GM13977 (cell line): Measurements from ENCODE around the gene BEND6.
"Not testable (repeated sequence)": the region's sequence is repeated elsewhere in the genome, so short reads cannot be mapped to it uniquely, and the experiment has no call there.

ENCODE experiments used
- DNase-seq: peaks from one replicate; pipeline ENCODE4 v3.0.0; 2012; ENCODE audit warnings: low spot score
- CTCF ChIP-seq: IDR thresholded peaks from 2 replicates; pipeline ENCODE4 v1.5.1; 2012; ENCODE audit warnings: mild to moderate bottlenecking, control low read depth; ENCODE audit not compliant: insufficient read depth; ENCODE audit errors: extremely low read depth, missing control alignments
- in situ Hi-C: fragments of 300-500 bp; cut with MboI; formaldehyde crosslinking; loops from one replicate; pipeline ENCODE4 v1.12.0; 2022; ENCODE audit warnings: low sequenced_read_pairs, low pct_unique_long_range_greater_than_20kb, mixed read lengths, inconsistent platforms; ENCODE audit not compliant: unreplicated experiment

Gene BEND6

DNA sequence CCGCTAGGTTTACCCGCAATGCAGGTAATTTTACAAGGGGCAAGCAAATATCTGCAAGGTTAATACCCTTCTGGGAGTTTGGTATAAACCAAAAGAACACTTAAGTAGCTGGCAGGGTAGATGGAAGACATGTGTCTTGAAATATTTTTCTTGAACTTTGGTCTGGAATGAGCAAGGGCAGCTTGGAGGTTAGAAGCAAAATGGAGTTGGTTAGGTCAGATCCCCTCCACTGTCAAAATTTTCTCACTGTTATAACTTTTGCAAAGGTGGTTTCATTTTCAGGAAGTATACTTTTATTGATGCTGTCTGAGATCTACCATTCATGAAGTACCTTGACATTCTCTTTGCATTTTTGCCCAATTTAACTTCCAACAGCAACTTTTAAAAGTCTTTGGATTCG lies 78.3 kb downstream of the BEND6 start:
- TF ChIP-seq CTCF = no peak
- in situ Hi-C loops = no loop called here

DNA sequence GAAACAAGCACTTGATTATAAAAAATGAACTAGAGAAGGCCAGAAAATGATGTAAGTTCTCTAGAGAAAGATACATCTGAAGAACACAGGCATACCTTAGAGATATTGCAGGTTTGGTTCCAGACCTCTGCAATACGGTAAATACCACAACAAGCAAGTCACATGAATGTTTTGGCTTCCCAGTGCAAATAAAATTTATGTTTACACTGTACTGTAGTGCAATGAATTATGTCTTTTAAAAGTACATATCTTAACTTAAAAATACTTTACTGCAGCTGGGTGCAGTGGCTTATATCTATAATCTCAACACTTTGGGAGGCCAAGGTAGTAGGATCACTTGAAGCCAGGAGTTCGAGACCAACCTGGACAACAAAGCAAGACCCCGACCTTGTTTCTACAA lies 80.6 kb downstream of the BEND6 start:
- no peak for DNase-seq
- in situ Hi-C loops = no loop called here

More for the DNA sequence above, 78.3 kb downstream of the BEND6 start:
- no peak for DNase-seq

DNA sequence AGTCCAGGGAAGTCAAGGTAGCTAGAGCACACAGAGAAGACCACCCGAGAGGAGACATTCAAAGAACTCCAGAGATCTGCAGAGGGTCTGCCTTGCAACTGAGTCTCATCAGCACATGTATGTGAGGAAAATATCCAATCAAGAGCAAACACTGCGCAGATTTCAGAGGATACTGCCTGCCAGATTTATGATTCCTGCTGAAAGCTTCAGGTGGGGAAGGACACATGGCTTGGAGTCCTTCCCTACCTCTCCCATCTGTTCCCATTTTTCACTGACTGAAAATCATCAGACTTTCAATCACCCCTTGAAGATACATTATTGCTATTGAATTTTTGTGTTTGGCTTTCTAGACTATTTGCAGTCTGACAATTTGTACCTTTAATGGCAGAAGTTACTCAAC lies 84.0 kb downstream of the BEND6 start:
- no peak for DNase-seq
- in situ Hi-C loops = no loop called here
- no peak for TF ChIP-seq CTCF

More for the DNA sequence above, 80.6 kb downstream of the BEND6 start:
- TF ChIP-seq CTCF = no peak

GRCh38 chr6:57040011-57040410 lies 85.1 kb downstream of the BEND6 start:
- DNase-seq = no peak
- in situ Hi-C loops = no loop called here
- no peak for TF ChIP-seq CTCF

GRCh38 chr6:57044061-57044460 lies 89.2 kb downstream of the BEND6 start:
- DNase-seq, in situ Hi-C loops: not testable (repeated sequence)

DNA sequence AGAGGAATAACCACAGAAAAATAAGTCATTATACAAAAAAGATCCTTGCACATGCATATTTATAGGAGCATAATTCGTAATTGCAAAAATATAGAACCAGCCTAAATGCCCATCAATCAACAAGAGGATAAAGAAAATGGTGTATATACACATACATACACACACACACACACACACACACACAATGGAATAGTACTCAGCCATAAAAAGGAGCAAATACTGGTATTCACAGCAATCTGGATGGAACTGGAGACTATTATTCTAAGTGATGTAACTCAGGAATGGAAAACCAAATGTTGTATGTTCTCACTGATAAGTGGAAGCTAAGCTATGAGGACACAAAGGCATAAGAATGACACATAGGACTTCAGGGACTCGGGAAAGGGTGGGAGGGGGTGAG lies 89.7 kb downstream of the BEND6 start:
- DNase-seq = no peak
- TF ChIP-seq CTCF = no peak
- in situ Hi-C loops = no loop called here

- in situ Hi-C loops = not testable (repeated sequence)
- DNase-seq = peak; percentile 86
Measured at GRCh38 chr6:57046332-57047256, 91.7 kb downstream of the BEND6 start, which contains the start of gene KIAA1586. Gene KIAA1586 (plus strand): TSS chr6:57046693. CDS start chr6:57046756, 63 bp downstream.

GRCh38 chr6:57047257-57047585 lies 92.3 kb downstream of the BEND6 start:
- in situ Hi-C loops = not testable (repeated sequence)

DNA sequence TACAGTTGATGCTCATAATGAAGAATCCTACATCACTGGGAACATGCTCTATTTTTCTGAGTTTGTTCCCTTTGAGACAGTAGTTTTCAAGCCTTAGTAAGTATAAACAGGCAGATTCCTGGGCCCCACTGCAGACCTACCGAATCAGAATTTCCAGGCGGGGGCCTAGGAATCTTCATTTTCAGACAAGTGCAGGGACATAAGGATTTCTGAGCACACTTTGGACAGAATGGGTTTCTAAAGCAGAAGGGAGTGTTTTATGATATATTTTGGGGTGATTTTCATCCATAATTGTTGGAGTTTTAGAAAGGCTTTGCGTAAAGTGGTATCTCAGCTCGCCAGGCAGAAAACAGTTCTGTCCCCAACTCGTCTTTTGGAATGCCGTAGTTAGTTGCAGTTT lies 93.0 kb downstream of the BEND6 start:
- in situ Hi-C loops, DNase-seq: not testable (repeated sequence)

More at GRCh38 chr6:57047257-57047585, 92.3 kb downstream of the BEND6 start:
- not testable (repeated sequence) for DNase-seq
